Suprapubic skin (tissue), 4 donors: ENCODE results near the gene BZW2. TPM values are rescaled to one million over a fixed set of nuclear protein-coding genes. Genes with fewer than 3 reads are reported as not detected.

Source experiments
- DNase-seq, 2 donors: peaks; one replicate each; pipeline ENCODE4 v3.0.0-alpha.2; 2019; ENCODE audit warnings: low spot score in 2 of 2
- H3K27ac ChIP-seq: fragments of 200-600 bp; sonication (generic); one replicate; pipeline ENCODE4 v1.5.1; 2019
- H3K27me3 ChIP-seq: fragments of 200-600 bp; sonication (generic); one replicate; pipeline ENCODE4 v1.5.1; 2019
- H3K36me3 ChIP-seq: fragments of 200-600 bp; sonication (generic); one replicate; pipeline ENCODE4 v1.5.1; 2019
- H3K4me1 ChIP-seq: fragments of 200-600 bp; sonication (generic); one replicate; pipeline ENCODE4 v1.5.1; 2019
- H3K4me3 ChIP-seq: fragments of 200-600 bp; sonication (generic); one replicate; pipeline ENCODE4 v1.5.1; 2019; ENCODE audit warnings: mild to moderate bottlenecking
- H3K9me3 ChIP-seq: fragments of 200-600 bp; sonication (generic); one replicate; pipeline ENCODE4 v1.5.1; 2019
- EP300 ChIP-seq: sonication (generic); formaldehyde crosslinking; IDR thresholded peaks from one replicate; pipeline ENCODE4 v1.6.1; 2017; ENCODE audit warnings: antibody characterized with exemption
- POLR2A ChIP-seq, 2 donors: fragments of 450-650 bp; IDR thresholded peaks; one replicate each; pipeline ENCODE4 v1.6.1; 2017; ENCODE audit warnings: antibody characterized with exemption in 2 of 2, mild to moderate bottlenecking in 2 of 2, moderate library complexity in 2 of 2
- POLR2AphosphoS5 ChIP-seq, 3 donors: sonication (generic); formaldehyde crosslinking; IDR thresholded peaks; one replicate each; pipeline ENCODE4 v1.6.1; 2017; ENCODE audit warnings: antibody characterized with exemption in 3 of 3
- WGBS: methylation state at CpG from one replicate; pipeline ENCODE4 v1.1.5; 2018; 5-methylcytosine and 5-hydroxymethylcytosine counted together
- total RNA-seq, 4 donors: library from RNA; depleted of rRNA; stranded (reverse); fragments of >200 nt; gene quantifications; one replicate each; pipeline ENCODE4 v1.1.0, GENCODE V29; 2016
- TF ChIP-seq, protein P1 (sequence below), 2 donors: fragments of 200-600 bp in 1 of 2; fragments of 450-650 bp in 1 of 2; sonication (generic) in 1 of 2; IDR thresholded peaks; one replicate each; pipeline ENCODE4 v1.5.1; 2016 to 2019; ENCODE audit warnings: antibody characterized with exemption in 2 of 2, mild to moderate bottlenecking in 1 of 2, moderate library complexity in 1 of 2

The BZW2 gene
- total RNA-seq, 4 donors from 2014 or later = 60.5 to 97.9 (median 84.4) TPM

GRCh38 chr7:16743236-16743635 lies 97.3 kb downstream of the BZW2 start:
- Histone ChIP-seq H3K27ac (no peak overlapping the region), H3K4me1 (peaks cover 12% of the 10 kb centered on the region), H3K36me3 (no peaks in the 10 kb centered on the region), H3K9me3 (no peaks in the 10 kb centered on the region), H3K27me3 (no peaks in the 10 kb centered on the region), H3K4me3 (no peak overlapping the region)
- DNase-seq = no peak
- WGBS = 60% methylated on average over 4 of the region's 4 CpGs
- no peak for TF ChIP-seq POLR2A (IDR thresholded peaks at IDR 0.05)
- no peak for TF ChIP-seq EP300
- no peak for TF ChIP-seq POLR2AphosphoS5 (IDR thresholded peaks at IDR 0.05)
- TF ChIP-seq, protein P1, sequence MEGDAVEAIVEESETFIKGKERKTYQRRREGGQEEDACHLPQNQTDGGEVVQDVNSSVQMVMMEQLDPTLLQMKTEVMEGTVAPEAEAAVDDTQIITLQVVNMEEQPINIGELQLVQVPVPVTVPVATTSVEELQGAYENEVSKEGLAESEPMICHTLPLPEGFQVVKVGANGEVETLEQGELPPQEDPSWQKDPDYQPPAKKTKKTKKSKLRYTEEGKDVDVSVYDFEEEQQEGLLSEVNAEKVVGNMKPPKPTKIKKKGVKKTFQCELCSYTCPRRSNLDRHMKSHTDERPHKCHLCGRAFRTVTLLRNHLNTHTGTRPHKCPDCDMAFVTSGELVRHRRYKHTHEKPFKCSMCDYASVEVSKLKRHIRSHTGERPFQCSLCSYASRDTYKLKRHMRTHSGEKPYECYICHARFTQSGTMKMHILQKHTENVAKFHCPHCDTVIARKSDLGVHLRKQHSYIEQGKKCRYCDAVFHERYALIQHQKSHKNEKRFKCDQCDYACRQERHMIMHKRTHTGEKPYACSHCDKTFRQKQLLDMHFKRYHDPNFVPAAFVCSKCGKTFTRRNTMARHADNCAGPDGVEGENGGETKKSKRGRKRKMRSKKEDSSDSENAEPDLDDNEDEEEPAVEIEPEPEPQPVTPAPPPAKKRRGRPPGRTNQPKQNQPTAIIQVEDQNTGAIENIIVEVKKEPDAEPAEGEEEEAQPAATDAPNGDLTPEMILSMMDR (IDR thresholded peaks at IDR 0.05) = no peak

GRCh38 chr7:16744518-16745250 lies 98.7 kb downstream of the BZW2 start:
- Histone ChIP-seq H3K9me3 (no peaks in the 10 kb centered on the region), H3K4me1 (peaks cover 12% of the 10 kb centered on the region), H3K4me3 (no peak overlapping the region), H3K36me3 (no peaks in the 10 kb centered on the region), H3K27ac (no peak overlapping the region), H3K27me3 (no peaks in the 10 kb centered on the region)
- 85% methylated on average over 6 of the region's 6 CpGs for WGBS
- TF ChIP-seq POLR2A (IDR thresholded peaks at IDR 0.05) (no peak), POLR2AphosphoS5 (IDR thresholded peaks at IDR 0.05) (no peak), EP300 (no peak)
- TF ChIP-seq, protein P1 (IDR thresholded peaks at IDR 0.05) = no peak
- DNase-seq = no peak

GRCh38 chr7:16745645-16746044 lies 99.7 kb downstream of the BZW2 start:
- no peak for DNase-seq
- Histone ChIP-seq H3K9me3 (no peaks in the 10 kb centered on the region), H3K4me1 (peaks cover 7% of the 10 kb centered on the region), H3K4me3 (no peak overlapping the region), H3K27ac (no peak overlapping the region), H3K36me3 (no peaks in the 10 kb centered on the region), H3K27me3 (no peaks in the 10 kb centered on the region)
- WGBS = 46% methylated on average over 2 of the region's 2 CpGs
- TF ChIP-seq, protein P1 (IDR thresholded peaks at IDR 0.05) = no peak
- TF ChIP-seq EP300 (no peak), POLR2AphosphoS5 (IDR thresholded peaks at IDR 0.05) (no peak), POLR2A (IDR thresholded peaks at IDR 0.05) (no peak)

DNA sequence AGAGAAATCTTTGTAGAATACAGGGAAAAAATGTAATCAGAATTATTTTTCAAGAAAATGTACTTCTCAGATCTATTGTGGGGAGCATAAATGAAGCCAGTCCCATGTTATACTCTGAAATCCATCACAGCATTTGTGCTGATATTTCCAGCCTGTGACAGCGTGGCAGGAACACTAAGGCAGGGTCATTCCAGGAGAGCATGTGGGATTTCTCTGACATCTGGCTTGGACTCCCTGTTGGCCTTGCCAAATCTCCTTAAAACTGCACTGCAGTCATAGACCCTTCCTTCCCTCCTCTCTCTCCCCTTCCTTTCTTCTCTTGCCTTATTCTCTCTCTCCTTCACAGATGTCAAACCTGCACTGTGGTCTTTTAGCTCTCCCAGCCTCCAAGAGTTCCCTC lies 101.1 kb downstream of the BZW2 start:
- H3K4me3 ChIP-seq = no peak overlapping the region
- H3K27me3 ChIP-seq = no peaks in the 10 kb centered on the region
- WGBS = 50% methylated on average over 1 of the region's 1 CpG
- no peak for DNase-seq
- no peaks in the 10 kb centered on the region for H3K9me3 ChIP-seq
- TF ChIP-seq POLR2AphosphoS5 (IDR thresholded peaks at IDR 0.05) (no peak), EP300 (no peak), POLR2A (IDR thresholded peaks at IDR 0.05) (no peak)
- TF ChIP-seq, protein P1 (IDR thresholded peaks at IDR 0.05) = no peak
- no peak overlapping the region for H3K27ac ChIP-seq
- H3K36me3 ChIP-seq = no peaks in the 10 kb centered on the region
- peaks cover 6% of the 10 kb centered on the region for H3K4me1 ChIP-seq

DNA sequence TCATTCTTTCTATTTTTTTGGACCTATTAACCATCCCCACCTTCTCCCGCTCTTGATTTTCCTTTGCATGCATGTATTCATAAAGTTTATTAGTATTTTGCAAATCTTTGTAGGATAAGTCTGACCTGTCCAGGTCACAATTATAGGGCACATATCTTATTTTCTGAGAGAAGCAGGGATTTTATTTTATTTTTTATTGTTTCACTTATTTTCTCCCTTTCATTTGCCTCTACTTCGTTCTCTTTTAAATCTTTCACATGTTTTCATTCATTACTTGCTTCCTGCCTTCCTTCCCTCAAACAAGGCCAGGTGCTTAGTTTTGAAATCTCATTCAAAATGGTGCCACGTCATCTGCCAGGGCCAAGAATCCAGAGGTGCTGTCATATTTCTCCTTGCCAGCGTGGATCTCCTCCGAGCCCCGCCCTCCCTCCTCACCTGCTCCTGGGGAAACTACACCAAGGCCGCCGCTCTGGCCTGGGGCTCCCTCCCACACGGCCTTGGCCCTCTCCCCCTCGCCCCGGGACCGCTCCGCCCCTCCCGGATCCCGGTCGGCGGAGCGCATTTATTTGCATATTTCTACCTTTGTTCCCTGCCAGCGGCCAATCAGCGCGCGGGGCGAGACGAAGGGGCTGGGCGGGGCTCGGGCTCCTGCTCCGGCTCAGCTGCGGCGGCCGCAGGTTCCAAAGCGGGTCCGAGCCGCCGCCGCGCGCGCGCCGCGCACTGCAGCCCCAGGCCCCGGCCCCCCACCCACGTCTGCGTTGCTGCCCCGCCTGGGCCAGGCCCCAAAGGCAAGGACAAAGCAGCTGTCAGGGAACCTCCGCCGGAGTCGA lies 107.3 kb downstream of the BZW2 start, which contains the start of gene TSPAN13:
Gene TSPAN13, plus strand, starts transcription at position 654 of the 830 bp plus-strand sequence. CDS start 213 bp downstream, outside the sequence.
- TF ChIP-seq, protein P1 (IDR thresholded peaks at IDR 0.05) = no peak
- TF ChIP-seq POLR2A (IDR thresholded peaks at IDR 0.05) = peak in 1 of 2 donors; percentile 23
- Histone ChIP-seq H3K27ac (peak within 1 kb of the TSS; percentile 74), H3K27me3 (no peaks in the 10 kb centered on the region), H3K9me3 (no peaks in the 10 kb centered on the region), H3K4me3 (peak within 1 kb of the TSS; percentile 84), H3K36me3 (no peaks in the 10 kb centered on the region), H3K4me1 (peaks cover 19% of the 10 kb centered on the region)
- WGBS = 10% methylated on average over 18 of the region's 48 CpGs
- DNase-seq = peak; percentile 79 to 82
